Liver (tissue), 9 donors: ENCODE results near the gene PCDHGA10. TPM values are rescaled to one million over a fixed set of nuclear protein-coding genes. Genes with fewer than 3 reads are reported as not detected.

Experiments used
- DNase-seq: peaks from one replicate; pipeline ENCODE4 v3.0.0-alpha.2; 2017; ENCODE audit warnings: low spot score
- H3K27ac ChIP-seq, 2 donors: one replicate each; pipeline ENCODE4 v1.7.0; 2013; ENCODE audit warnings: inconsistent platforms in 2 of 2, low read length in 2 of 2, control low read depth in 1 of 2, low read depth in 1 of 2, mild to moderate bottlenecking in 1 of 2
- H3K27me3 ChIP-seq, 4 donors: one replicate each; pipeline versions ENCODE4 v1.6.1 to v1.7.0; 2013; ENCODE audit warnings: low read length in 3 of 4, inconsistent platforms in 1 of 4, mild to moderate bottlenecking in 1 of 4, moderate library complexity in 1 of 4; ENCODE audit not compliant: control insufficient read depth in 4 of 4, insufficient read depth in 4 of 4
- H3K36me3 ChIP-seq, 4 donors: one replicate each; pipeline versions ENCODE4 v1.6.1 to v1.7.0; 2013; ENCODE audit warnings: low read length in 3 of 4, mild to moderate bottlenecking in 3 of 4, low read depth in 1 of 4, moderate library complexity in 1 of 4; ENCODE audit not compliant: control insufficient read depth in 4 of 4, insufficient read depth in 3 of 4
- H3K4me1 ChIP-seq, 4 donors: one replicate each; pipeline versions ENCODE4 v1.6.1 to v1.7.0; 2013; ENCODE audit warnings: low read length in 3 of 4, mild to moderate bottlenecking in 3 of 4, moderate library complexity in 1 of 4; ENCODE audit not compliant: control insufficient read depth in 4 of 4, insufficient read depth in 4 of 4
- H3K4me3 ChIP-seq, 3 donors: one replicate each; pipeline versions ENCODE4 v1.6.1 to v1.7.0; 2013; ENCODE audit warnings: low read length in 3 of 3, control low read depth in 1 of 3, low read depth in 1 of 3, mild to moderate bottlenecking in 1 of 3
- H3K9ac ChIP-seq, 2 donors: one replicate each; pipeline ENCODE4 v1.7.0; 2013; ENCODE audit warnings: low read length in 2 of 2, mild to moderate bottlenecking in 2 of 2, moderate library complexity in 2 of 2, control low read depth in 1 of 2, low read depth in 1 of 2
- H3K9me3 ChIP-seq, 4 donors: one replicate each; pipeline versions ENCODE4 v1.6.1 to v1.7.0; 2013; ENCODE audit warnings: low read length in 3 of 4; ENCODE audit not compliant: control insufficient read depth in 4 of 4
- ATF3 ChIP-seq: IDR thresholded peaks from 2 replicates; pipeline ENCODE4 v1.6.1; 2016; ENCODE audit warnings: antibody characterized with exemption
- CTCF ChIP-seq: fragments of 150-350 bp; IDR thresholded peaks from 2 replicates; pipeline ENCODE4 v1.5.1; 2017; ENCODE audit warnings: improper control_type of control experiment, low read depth, low read length; ENCODE audit not compliant: missing input control
- EGR1 ChIP-seq, 2 donors: IDR thresholded peaks; 2 replicates each; pipeline ENCODE4 v1.6.1; 2016 to 2018; ENCODE audit warnings: antibody characterized with exemption in 2 of 2, low read depth in 2 of 2
- FOXA2 ChIP-seq: IDR thresholded peaks from 2 replicates; pipeline ENCODE4 v1.6.1; 2016; ENCODE audit warnings: antibody characterized with exemption
- HNF4A ChIP-seq, 2 donors: conservative IDR thresholded peaks; 2 replicates each; pipeline ENCODE4 v1.6.1; 2016; ENCODE audit warnings: antibody characterized with exemption in 2 of 2, mild to moderate bottlenecking in 2 of 2
- JUND ChIP-seq, 2 donors: IDR thresholded peaks; 2 replicates each; pipeline ENCODE4 v1.6.1; 2016; ENCODE audit warnings: antibody characterized with exemption in 2 of 2
- MAX ChIP-seq: IDR thresholded peaks from 2 replicates; pipeline ENCODE4 v1.6.1; 2016; ENCODE audit warnings: antibody characterized with exemption
- RAD21 ChIP-seq, 2 donors: IDR thresholded peaks; 2 replicates each; pipeline ENCODE4 v1.6.1; 2016; ENCODE audit warnings: antibody characterized with exemption in 2 of 2, mild to moderate bottlenecking in 2 of 2
- REST ChIP-seq: IDR thresholded peaks from 2 replicates; pipeline ENCODE4 v1.6.1; 2016; ENCODE audit warnings: antibody characterized with exemption, mild to moderate bottlenecking
- TAF1 ChIP-seq: conservative IDR thresholded peaks from 2 replicates; pipeline ENCODE4 v1.6.1; 2016; ENCODE audit warnings: antibody characterized with exemption, mild to moderate bottlenecking
- YY1 ChIP-seq: IDR thresholded peaks from 2 replicates; pipeline ENCODE4 v1.6.1; 2016; ENCODE audit warnings: antibody characterized with exemption, mild to moderate bottlenecking
- ZBTB33 ChIP-seq: IDR thresholded peaks from 2 replicates; pipeline ENCODE4 v1.6.1; 2016; ENCODE audit warnings: antibody characterized with exemption
- WGBS: extraction: QIAGEN DNeasy Blood & Tissue Kit; methylation state at CpG from one replicate; pipeline ENCODE4 v1.1.7; 2013; 5-methylcytosine and 5-hydroxymethylcytosine counted together
- polyA plus RNA-seq, 2 donors: library from polyadenylated mRNA; stranded (reverse) in 1 of 2; unstranded in 1 of 2; fragments of 200-250 nt in 1 of 2; fragments of >200 nt in 1 of 2; fragmentation: Nextera tagmentation in 1 of 2; extraction: Ambion mirVana in 1 of 2; gene quantifications; one replicate each; pipeline versions ENCODE4 v1.2.1 to v1.2.3, GENCODE V29; 2013 to 2015
- total RNA-seq, 2 donors: library from RNA; depleted of rRNA; stranded (reverse); fragments of >200 nt; gene quantifications; one replicate each; pipeline ENCODE4 v1.2.3, GENCODE V29; 2014
- donor health status: healthy.
- donor health status: healthy.
- donor health status: healthy.
- donor health status: healthy.
- donor health status: healthy.

The PCDHGA10 gene
- total and polyA plus RNA-seq, 4 donors = 1.2 to 3.9 (median 1.6) TPM

- TF ChIP-seq TAF1 = no peak
- TF ChIP-seq REST = no peak
- no peak for TF ChIP-seq YY1
- TF ChIP-seq ZBTB33 = no peak
- TF ChIP-seq HNF4A (conservative IDR thresholded peaks at IDR 0.05) = no peak
- no peak for TF ChIP-seq RAD21 (IDR thresholded peaks at IDR 0.05)
- no peak for TF ChIP-seq EGR1 (IDR thresholded peaks at IDR 0.05; ENCODE audit: low read depth in 2 of 2)
- TF ChIP-seq ATF3 = no peak
- TF ChIP-seq FOXA2 = no peak
- no peak for TF ChIP-seq CTCF
- no peak for TF ChIP-seq MAX
- no peak for TF ChIP-seq JUND (IDR thresholded peaks at IDR 0.05)
Observed at GRCh38 chr5:141427783-141428426, 15.1 kb downstream of the PCDHGA10 start.

GRCh38 chr5:141430332-141431113 is 17.7 kb downstream of the PCDHGA10 start, which contains the start of gene PCDHGA12:
TSS of gene PCDHGA12 (plus strand) at chr5:141430507. CDS start at chr5:141430760, 253 bp downstream.
- H3K9me3 ChIP-seq = peaks cover 45 to 78% (median 51%) of the 10 kb centered on the region in 4 donors
- H3K4me1 ChIP-seq = peaks cover 0 to 11% (median 2%) of the 10 kb centered on the region in 4 donors
- H3K27ac ChIP-seq = no peak within 1 kb of the TSS
- no peak within 1 kb of the TSS for H3K9ac ChIP-seq
- peak within 1 kb of the TSS; percentile 15 to 72 (median 62) for H3K4me3 ChIP-seq
- 14% methylated on average over 33 of the region's 33 CpGs for WGBS
- peaks cover 0 to 4% (median 0%) of the 10 kb centered on the region in 4 donors for H3K36me3 ChIP-seq
- no peaks in the 10 kb centered on the region for H3K27me3 ChIP-seq
- DNase-seq = no peak
- TF ChIP-seq ZBTB33 (no peak), REST (no peak), MAX (no peak), ATF3 (no peak)

More at GRCh38 chr5:141427783-141428426, 15.1 kb downstream of the PCDHGA10 start:
- Histone ChIP-seq H3K27ac (no peak overlapping the region), H3K36me3 (peaks cover 0 to 4% (median 0%) of the 10 kb centered on the region in 4 donors), H3K9ac (no peak overlapping the region), H3K4me1 (peaks cover 0 to 11% (median 2%) of the 10 kb centered on the region in 4 donors), H3K4me3 (peak overlapping the region in 2 of 3 donors; percentile 38 to 69), H3K27me3 (no peaks in the 10 kb centered on the region), H3K9me3 (peaks cover 53 to 87% (median 60%) of the 10 kb centered on the region in 4 donors)
- no peak for DNase-seq
- 41% methylated on average over 53 of the region's 53 CpGs for WGBS
